Stimulated activated CD4-positive, alpha-beta T cell treated with anti-CD3 and anti-CD28 coated beads, Interleukin-4, amount 100 ng/mL, for 4 hours (primary cell): ENCODE results near the gene MOK.
A peak's percentile ranks its signal among the peaks of the same experiment; 100 is the strongest.
"Not testable (repeated sequence)": the region's sequence is repeated elsewhere in the genome, so short reads cannot be mapped to it uniquely, and the experiment has no call there.

Experiments
- DNase-seq, 2 experiments: peaks; one replicate each; pipeline ENCODE4 v3.0.0-alpha.2; 2020

The MOK gene, protein sequence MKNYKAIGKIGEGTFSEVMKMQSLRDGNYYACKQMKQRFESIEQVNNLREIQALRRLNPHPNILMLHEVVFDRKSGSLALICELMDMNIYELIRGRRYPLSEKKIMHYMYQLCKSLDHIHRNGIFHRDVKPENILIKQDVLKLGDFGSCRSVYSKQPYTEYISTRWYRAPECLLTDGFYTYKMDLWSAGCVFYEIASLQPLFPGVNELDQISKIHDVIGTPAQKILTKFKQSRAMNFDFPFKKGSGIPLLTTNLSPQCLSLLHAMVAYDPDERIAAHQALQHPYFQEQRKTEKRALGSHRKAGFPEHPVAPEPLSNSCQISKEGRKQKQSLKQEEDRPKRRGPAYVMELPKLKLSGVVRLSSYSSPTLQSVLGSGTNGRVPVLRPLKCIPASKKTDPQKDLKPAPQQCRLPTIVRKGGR

GRCh38 chr14:102304611-102305506 is at the start of gene MOK:
MOK (minus strand) TSS chr14:102305164; CDS start chr14:102304968, 196 bp downstream.
- DNase-seq, result peak; percentile 94 to 95

DNA sequence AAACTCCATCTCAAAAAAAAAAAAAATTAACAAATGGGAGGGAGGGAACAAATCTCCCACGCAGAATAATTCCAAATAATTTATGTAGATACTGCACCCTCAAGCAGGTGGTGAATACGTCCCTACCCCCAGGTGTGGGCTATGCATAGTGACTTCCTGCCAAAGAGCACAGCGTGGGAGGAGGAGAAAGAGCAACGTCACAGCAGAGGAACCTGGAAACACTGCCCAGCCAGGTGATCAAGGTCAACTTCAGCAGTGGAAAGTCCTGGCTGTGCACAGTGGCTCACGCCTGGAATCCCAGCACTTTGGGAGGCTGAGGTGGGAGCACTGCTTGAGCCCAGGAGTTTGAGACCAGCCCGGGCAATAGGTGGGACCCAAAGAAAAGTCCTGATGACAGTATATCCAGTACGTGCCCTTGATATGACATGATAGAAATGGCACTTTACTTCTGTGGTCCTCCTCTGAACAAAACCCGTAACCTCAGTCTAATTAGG is 48.2 kb upstream of the MOK start:
- DNase-seq, result no peak

DNA sequence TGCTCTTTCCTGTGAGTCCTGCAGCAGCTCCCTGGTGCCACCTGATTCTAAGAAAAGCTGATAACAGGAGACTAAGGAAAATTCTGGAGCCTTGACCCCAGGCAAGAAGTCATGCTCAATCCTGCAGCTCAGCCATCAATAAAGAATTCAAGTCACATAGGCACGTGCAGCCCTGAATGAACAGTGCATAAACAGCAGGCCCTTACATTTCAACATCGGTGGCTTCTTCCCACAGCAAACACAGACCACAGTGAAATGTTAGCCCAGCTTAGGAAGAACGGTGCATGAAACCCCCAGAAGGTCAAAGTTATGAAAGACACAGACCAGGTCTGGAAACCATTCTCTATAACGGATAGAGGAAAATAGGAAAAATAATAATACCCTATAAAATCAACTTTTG is 47.2 kb upstream of the MOK start:
- DNase-seq, result no peak

- DNase-seq, result not testable (repeated sequence)
Measured at GRCh38 chr14:102351593-102351992, 46.6 kb upstream of the MOK start.

DNA sequence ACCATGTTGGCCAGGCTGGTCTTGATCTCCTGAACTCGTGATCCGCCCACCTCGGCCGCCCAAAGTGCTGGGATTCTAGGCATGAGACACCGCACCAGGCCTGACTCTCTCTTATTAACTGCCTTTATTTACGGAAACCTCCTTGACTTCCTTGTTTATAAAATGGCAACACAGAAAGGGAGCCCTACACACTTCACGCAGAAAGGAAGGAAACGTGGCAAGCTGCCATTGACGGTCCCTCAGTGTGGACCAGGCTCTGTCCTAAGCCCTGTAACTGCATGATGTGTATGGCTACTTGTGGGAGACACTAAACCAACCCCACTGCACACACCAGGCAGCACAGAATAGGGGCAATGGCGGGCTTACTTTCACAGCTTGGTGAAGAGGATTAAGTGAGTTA is 46.1 kb upstream of the MOK start:
- no peak for DNase-seq

- DNase-seq, result no peak
Measured at GRCh38 chr14:102348376-102348775, 43.4 kb upstream of the MOK start.

DNA sequence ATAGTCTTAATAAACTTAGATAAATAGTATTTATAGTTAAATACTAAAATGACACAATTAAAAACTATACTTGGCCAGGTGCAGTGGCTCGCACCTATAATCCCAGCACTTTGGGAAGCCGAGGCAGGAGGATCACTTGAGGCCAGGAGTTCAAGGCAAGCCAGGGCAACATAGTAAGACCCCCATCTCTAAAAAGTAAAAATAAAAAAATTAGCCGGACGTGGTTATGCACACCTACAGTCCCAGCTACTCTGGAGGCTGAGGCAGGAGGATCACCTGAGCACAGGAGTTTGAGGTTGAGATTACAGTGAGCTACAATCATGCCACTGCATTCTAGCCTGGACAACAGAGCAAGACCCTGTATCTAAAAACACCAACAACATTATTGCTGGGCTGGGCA is 41.7 kb upstream of the MOK start:
- no peak for DNase-seq

DNA sequence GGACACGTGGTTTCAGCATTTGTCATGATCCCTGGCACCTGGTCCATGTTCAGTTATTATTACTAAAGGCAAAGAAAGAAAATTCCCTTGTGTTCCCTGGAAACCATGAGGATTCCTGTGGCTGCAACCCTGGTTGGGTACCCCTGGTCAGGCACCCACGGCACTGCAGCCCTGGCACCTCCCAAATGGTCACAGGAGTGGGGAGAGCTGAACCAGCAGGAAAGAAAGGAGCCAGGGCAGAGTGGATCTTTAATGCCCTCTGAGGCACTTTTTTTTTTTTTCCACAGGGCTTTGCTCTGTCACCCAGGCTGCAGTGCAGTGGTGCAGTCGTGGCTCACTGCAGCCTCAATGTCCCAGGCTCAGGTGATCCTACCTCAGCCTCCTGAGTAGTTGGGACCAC is 40.3 kb upstream of the MOK start:
- DNase-seq, result no peak

DNA sequence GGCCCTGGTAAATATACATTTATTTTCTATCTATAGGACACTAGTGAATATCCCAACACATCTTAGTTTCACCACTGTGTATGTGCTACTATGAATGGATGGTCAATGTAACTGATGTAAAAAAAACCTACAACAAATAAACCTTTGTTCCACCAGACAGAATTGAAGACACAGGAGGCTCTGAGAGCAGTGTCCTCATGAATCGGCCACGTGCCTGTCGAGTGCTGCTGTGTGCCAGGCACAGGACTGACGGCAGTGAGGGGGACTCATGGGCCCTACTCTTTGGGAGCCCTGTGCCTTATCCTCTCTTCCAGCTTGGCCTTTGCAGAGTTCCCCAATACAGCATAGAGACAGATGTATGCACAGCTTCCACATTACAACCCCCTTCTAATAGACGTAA is 39.5 kb upstream of the MOK start:
- DNase-seq, result no peak

DNA sequence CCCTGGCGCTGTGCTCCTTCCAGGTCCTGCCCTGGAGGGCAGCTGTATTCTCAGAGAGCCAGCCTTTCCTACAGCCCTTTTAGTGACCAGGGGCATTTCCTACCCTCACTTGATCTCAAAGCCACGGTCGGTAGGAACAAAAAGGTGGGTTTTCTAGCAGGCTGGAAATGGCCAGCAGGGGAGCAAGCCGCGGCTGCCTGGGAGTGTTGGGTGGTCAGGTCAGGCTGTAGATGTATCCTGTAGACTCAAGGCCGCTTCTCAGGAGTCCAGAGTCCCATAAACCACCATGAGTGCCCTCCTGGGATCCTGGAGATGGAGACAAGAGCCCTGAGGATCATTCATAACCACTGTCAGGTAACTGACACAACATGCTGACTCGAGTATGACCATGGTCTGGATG is 39.1 kb upstream of the MOK start:
- DNase-seq, result no peak

- no peak for DNase-seq
Measured at GRCh38 chr14:102342238-102342637, 37.3 kb upstream of the MOK start.

GRCh38 chr14:102341566-102341965 is 36.6 kb upstream of the MOK start:
- no peak for DNase-seq

DNA sequence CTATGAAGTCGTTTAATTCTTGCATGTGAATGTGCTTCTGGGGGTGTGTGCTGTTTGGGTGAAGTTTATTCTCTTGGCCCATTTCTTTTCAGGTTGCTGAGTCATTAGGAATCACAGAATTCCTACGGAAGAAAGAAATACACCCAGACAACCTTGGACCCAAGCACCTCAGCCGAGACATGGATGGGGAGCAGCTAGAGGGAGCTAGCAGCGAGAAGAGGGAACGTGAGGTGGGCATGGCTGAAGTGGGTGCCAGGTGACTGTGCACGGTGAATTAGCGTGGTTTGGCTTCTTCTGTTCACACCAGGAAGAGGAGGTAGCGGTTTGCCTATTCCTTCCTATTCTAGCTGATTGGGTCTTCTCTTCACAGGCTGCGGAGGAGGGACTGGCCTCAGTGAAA is 33.8 kb upstream of the MOK start:
- DNase-seq, result no peak

GRCh38 chr14:102335163-102335562 is 30.2 kb upstream of the MOK start:
- DNase-seq, result no peak

DNA sequence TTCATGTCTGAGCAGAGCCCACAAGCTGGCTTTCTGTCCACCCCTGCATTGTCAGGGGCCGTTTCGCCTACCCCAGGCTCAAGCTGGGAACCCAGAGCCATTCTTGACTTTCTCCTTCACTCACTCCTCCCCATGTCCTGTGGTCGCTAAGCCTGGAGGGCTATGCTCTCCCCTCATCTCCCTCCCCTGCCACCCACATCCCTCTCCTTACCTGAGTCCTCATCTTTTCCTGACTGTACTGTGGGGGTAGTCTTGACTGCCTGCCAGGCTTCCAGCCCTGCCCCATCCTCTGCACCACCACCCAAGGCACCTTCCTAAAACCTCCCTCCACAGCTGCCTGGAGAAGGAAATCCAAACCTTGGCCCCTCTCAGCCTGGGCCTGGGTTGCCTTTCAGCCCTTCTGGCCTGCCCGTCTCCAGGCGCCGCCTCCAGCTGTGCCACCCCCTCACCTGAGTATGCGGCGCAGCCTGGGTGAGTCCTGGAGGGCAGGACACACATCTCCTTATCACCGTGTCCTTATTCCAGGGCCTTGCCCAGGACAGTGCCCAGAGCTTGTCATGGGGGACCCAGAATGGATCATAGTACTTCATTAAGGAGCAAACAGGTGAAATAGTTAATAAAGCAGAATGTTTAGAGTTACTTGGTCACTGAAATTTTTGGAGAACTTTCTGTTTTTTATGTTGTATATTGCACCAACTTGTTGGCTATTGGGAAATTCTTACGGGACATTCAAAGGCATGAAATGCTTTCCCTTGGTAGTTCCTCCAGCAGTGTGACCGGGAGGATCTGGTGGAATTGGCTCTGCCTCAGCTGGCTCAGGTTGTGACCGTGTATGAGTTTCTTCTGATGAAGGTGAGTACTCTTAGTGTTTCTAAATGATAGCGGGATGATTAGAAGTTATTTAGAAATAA is 29.1 kb upstream of the MOK start:
- DNase-seq, result no peak

DNA sequence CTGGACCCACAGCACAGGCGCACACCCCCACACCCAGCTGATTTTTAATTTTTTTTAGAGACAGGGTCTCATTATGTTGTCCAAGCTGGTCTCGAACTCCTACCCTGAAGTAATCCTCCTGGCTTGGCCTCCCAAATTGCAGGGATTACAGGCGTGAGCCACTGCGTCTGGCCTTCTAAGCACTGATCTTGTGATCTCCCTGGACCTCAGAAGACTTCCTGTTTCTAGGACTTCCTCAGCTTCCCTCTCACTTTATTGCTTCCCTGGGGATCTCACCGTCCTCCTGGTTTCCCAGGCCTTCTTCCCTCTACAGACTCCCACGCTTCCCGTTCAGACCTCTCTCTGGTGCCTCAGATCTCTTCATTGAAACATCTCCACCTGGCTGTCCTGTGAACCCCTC is 28.4 kb upstream of the MOK start:
- DNase-seq, result no peak

GRCh38 chr14:102330806-102331205 is 25.8 kb upstream of the MOK start:
- DNase-seq, result no peak

DNA sequence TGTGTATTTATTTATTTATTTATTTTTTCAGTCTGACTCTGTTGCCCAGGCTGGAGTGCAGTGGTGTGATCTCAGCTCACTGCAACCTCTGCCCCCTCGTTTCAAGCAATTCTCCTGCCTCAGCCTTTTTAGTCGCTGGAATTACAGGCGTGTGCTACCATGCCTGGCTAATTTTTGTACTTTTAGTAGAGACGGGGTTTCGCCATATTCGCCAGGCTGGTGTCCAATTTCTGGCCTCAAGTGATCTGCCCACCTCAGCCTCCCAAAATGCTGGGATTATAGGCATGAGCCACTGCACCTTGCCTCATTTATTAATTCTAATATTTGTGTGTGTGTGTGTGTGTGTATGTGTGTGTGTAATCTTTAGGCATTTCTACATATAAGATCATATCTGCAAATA is 24.4 kb upstream of the MOK start:
- DNase-seq, result not testable (repeated sequence)

- no peak for DNase-seq
Measured at GRCh38 chr14:102326583-102326982, 21.6 kb upstream of the MOK start.

DNA sequence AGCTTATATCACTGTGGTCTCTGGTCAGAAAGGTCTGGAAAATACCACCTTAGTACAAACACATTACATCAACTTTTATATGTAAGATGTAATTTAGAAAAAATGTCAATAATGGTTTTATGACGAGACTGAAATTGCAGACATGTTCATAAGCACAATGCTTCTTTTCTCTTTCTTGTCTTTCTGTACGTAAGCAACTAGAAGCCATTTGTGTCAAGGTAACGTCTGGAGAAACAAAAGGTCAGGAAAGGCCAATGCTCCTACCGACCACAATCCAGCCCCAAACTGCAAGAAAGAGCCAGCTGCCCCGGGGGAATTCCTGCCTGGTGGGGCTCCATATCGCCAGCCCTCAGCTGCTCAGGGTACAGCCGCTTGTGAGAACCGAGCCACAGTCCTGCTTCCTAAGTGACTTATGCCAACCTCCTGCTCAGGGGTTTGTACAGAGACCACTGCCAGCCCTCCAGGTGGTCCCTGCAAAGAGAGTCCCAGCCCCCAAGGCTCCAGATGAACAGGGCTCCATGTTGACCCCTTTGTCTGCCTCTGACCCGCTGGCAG is 20.9 kb upstream of the MOK start:
- DNase-seq, result no peak

DNA sequence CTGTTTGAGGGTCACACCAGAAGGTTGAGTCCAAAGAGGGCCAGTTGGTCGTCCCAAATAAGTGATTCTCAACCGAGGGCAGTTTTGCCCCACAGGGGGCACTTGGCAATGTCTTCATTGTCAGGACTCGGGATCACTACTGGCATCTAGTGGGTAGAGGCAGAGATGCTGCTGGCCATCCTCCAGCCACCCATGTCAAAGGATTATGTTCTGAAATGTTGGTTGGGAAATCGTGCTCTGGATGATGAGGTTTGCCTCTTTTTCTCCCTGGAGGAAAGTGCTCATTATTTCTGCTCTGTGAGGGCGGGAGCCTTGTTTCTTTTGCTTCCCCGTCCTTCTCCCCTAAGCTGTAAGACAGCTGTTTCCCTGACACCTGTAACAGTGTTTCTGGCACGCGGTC is 18.1 kb upstream of the MOK start:
- DNase-seq, result no peak
